Calu3 (cell line): ENCODE data around the gene ATP6V1C2. TPM values are rescaled to one million over a fixed set of nuclear protein-coding genes. Genes with fewer than 3 reads are reported as not detected.
"Not testable (repeated sequence)": the region's sequence is repeated elsewhere in the genome, so short reads cannot be mapped to it uniquely, and the experiment has no call there.

Source experiments
- BruUV-seq: library from RNA; stranded (reverse); fragments of 400-500 nt; replicated peaks from 2 replicates; lab custom pipeline; 2021; lab: Mats Ljungman, UMichigan
- CTCF ChIA-PET: fragments of 300-600 bp; sonication (Branson Sonifier 250); formaldehyde crosslinking; loops from one replicate; lab custom pipeline; 2022; ENCODE audit warnings: antibody characterized with exemption; lab: Charles Lee
- DNase-seq: peaks from one replicate; pipeline ENCODE4 v3.0.0; 2022
- H3K27ac Mint-ChIP-seq: one replicate; pipeline ENCODE4 v1.8.0; 2022; ENCODE audit warnings: mixed read lengths; ENCODE audit not compliant: unreplicated experiment
- H3K27me3 Mint-ChIP-seq: one replicate; pipeline ENCODE4 v1.8.0; 2022; ENCODE audit warnings: mixed read lengths; ENCODE audit not compliant: unreplicated experiment
- H3K36me3 Mint-ChIP-seq: one replicate; pipeline ENCODE4 v1.8.0; 2022; ENCODE audit warnings: mild to moderate bottlenecking, moderate library complexity, mixed read lengths; ENCODE audit not compliant: insufficient read depth, unreplicated experiment
- H3K4me1 Mint-ChIP-seq: one replicate; pipeline ENCODE4 v1.8.0; 2022; ENCODE audit warnings: mild to moderate bottlenecking, low read depth, mixed read lengths; ENCODE audit not compliant: unreplicated experiment
- H3K4me3 Mint-ChIP-seq: one replicate; pipeline ENCODE4 v1.8.0; 2022; ENCODE audit warnings: mild to moderate bottlenecking, low read depth, moderate library complexity, mixed read lengths; ENCODE audit not compliant: unreplicated experiment
- H3K9me3 Mint-ChIP-seq: one replicate; pipeline ENCODE4 v1.8.0; 2022; ENCODE audit warnings: low read depth, mixed read lengths; ENCODE audit not compliant: unreplicated experiment
- CTCF ChIP-seq: fragments of 200-600 bp; IDR thresholded peaks from one replicate; pipeline ENCODE4 v1.8.0; 2022; ENCODE audit warnings: antibody characterized with exemption; ENCODE audit not compliant: unreplicated experiment
- intact Hi-C: fragments of 100-400 bp; cut with micrococcal nuclease; formaldehyde crosslinking; loops from one replicate; pipeline ENCODE4 v1.10.0; 2022; ENCODE audit not compliant: unreplicated experiment
- total RNA-seq: library from RNA; stranded (reverse); gene quantifications from 2 replicates; pipeline ENCODE4 v1.2.3, GENCODE V29; 2022

ATP6V1C2 gene
- total RNA-seq, 1 experiment from 2014 or later = 0.28 TPM

GRCh38 chr2:10811517-10811916 lies 90.1 kb downstream of the ATP6V1C2 start:
- no peaks in the 10 kb centered on the region for H3K9me3 Mint-ChIP-seq
- H3K36me3 Mint-ChIP-seq = peaks cover 57% of the 10 kb centered on the region
- CTCF ChIA-PET = interaction anchor here (1.5 kb wide), 1 partner anchor 21 kb away, joined by 4 read pairs; no protein-coding TSS in a partner anchor
- H3K27me3 Mint-ChIP-seq = peaks cover 8% of the 10 kb centered on the region
- peak overlapping the region; percentile 63 for H3K27ac Mint-ChIP-seq
- intact Hi-C loops = loop anchor here (2.0 to 10.0 kb wide), 2 partner anchors 29 to 97 kb away; no protein-coding TSS in a partner anchor
- H3K4me3 Mint-ChIP-seq = peak overlapping the region; percentile 71
- TF ChIP-seq CTCF = no peak
- peaks cover 21% of the 10 kb centered on the region for H3K4me1 Mint-ChIP-seq
- no peak for DNase-seq
- no TSS peak for BruUV-seq

DNA sequence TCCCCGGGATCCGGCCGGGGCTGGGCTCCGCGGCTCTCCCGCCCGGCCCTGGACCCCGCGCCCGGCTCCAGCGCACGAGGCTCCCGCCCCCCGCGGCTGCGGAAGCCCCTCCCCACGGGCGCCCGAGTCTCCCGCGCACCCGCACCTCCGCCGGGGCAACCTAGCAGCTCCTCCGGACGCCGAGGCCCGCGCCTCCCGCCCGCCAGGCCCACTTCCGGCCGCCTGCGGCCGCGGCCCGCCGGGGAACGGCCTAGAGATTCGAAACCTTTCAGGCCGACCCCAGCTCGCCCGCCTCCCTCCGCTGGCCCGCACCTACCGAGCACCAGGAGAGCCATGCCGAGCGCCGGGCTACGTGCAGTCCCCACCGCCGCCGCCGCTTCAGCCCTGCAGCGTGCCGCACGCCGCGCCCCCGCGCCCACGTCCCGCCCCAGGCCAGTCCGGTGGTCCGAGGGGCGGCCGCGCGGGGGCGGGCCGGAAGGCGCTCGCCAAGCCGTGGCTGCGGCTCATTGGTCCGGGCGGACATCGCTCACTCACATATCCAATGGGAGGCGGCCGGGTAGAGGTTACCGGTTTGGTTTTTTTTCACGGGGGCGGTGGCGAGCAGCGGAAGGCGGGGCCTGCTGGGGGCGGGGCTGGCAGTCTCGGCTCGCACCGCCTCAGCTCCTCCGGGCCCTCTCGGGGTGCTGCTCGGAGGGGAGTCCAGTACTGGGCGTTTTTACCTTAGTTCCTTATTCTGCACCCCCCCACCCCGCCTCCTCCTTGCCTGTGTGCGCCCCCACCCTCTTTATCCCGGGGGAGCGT lies 91.1 kb downstream of the ATP6V1C2 start, which contains the start of gene PDIA6:
PDIA6 (minus strand) TSS at position 424 of the 801 bp plus-strand sequence; CDS start at position 335, 89 bp downstream.
- peak within 1 kb of the TSS; percentile 75 for H3K27ac Mint-ChIP-seq
- no TSS peak for BruUV-seq

DNA sequence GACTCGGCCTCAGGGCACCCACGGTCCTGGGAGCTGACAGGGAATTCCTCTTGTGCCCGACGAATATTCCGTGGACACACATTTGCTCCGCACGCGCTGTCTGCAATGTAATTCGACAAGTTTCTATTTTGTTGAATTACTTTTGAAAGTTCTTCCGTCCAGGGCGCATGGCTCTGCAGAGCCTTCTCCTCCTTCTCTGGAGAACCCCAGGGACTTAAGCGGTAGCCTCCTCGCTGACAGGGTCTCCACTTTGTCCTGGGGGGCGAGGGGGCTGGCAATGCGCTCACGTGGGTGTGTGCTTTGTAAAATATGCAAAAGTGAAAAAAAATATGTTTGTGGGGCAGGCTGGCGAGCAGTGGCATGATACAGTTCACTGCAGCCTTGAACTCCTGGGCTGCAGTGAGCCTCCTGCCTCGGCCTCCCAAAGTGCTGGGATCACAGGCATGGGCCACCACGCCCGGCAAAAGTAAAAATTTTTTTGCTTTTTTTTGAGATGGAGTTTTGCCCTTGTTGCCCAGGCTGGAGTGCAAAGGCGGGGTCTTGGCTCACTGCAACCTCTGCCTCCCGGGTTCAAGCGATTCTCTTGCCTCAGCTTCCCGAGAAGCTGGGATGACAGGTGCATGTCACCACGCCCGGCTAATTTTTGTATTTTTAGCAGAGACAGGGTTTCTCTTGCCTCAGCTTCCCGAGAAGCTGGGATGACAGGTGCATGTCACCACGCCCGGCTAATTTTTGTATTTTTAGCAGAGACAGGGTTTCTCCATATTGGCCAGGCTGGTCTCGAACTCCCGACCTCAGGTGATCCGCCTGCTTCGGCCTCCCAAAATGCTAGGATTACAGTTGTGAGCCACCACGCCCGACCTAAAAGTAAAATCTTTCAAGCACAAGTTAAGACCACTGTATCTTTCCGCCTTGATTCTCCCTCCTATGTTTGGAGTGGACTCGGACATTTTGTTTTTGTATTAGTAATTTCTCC lies 92.0 kb downstream of the ATP6V1C2 start:
- BruUV-seq, H3K9me3 Mint-ChIP-seq, CTCF ChIA-PET, DNase-seq: not testable (repeated sequence)
- H3K27me3 Mint-ChIP-seq = peaks cover 26% of the 10 kb centered on the region
- H3K4me1 Mint-ChIP-seq = peaks cover 12% of the 10 kb centered on the region
- H3K4me3 Mint-ChIP-seq = peak overlapping the region; percentile 71
- H3K36me3 Mint-ChIP-seq = peaks cover 47% of the 10 kb centered on the region
- H3K27ac Mint-ChIP-seq = peak overlapping the region; percentile 75
- intact Hi-C loops = loop anchor here (10.0 kb wide), 1 partner anchor 99 kb away; no protein-coding TSS in a partner anchor

More for the DNA sequence above, 91.1 kb downstream of the ATP6V1C2 start, which contains the start of gene PDIA6:
- H3K9me3 Mint-ChIP-seq = no peaks in the 10 kb centered on the region
- H3K4me3 Mint-ChIP-seq = peak within 1 kb of the TSS; percentile 71
- H3K4me1 Mint-ChIP-seq = peaks cover 19% of the 10 kb centered on the region
- H3K27me3 Mint-ChIP-seq = peaks cover 18% of the 10 kb centered on the region
- DNase-seq = peak; percentile 98
- TF ChIP-seq CTCF = no peak
- CTCF ChIA-PET = interaction anchor here (0.6 to 1.5 kb wide), 3 partner anchors 19 to 23 kb away, joined by 3 to 7 read pairs (median 4); no protein-coding TSS in a partner anchor
- peaks cover 52% of the 10 kb centered on the region for H3K36me3 Mint-ChIP-seq
- intact Hi-C loops = loop anchor here (10.0 kb wide), 1 partner anchor 98 kb away; no protein-coding TSS in a partner anchor

DNA sequence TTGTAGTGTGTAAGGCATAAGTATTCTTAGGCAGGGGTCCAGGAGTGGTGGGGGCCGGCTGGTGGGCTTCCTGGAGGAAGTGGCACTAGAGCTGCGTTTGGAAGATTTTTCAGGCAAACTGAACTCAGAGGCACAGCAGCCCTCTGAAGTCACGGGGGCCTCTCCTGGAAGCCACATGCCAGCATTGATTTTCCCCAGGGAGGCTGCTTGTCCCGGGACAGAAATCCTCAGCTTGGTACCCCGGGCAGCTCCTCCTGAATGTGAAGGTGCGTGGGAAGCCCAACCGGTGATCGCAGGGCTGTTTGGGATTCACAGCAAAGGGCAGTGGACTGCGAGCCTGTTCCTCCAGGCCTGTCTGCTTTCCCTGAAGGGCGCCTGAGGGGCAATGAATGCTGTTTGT lies 92.7 kb downstream of the ATP6V1C2 start:
- TF ChIP-seq CTCF = no peak
- Mint-ChIP-seq H3K4me3 (peak overlapping the region; percentile 7), H3K36me3 (peaks cover 42% of the 10 kb centered on the region), H3K9me3 (no peaks in the 10 kb centered on the region), H3K27ac (peak overlapping the region; percentile 28), H3K27me3 (peaks cover 33% of the 10 kb centered on the region), H3K4me1 (peaks cover 9% of the 10 kb centered on the region)
- intact Hi-C loops = loop anchor here (10.0 kb wide), 1 partner anchor 99 kb away; no protein-coding TSS in a partner anchor
- DNase-seq = no peak
- no TSS peak for BruUV-seq
- CTCF ChIA-PET = no interaction called here
